ENCODE measurements around the gene CMTM2. TPM values are rescaled to one million over a fixed set of nuclear protein-coding genes. Genes with fewer than 3 reads are reported as not detected.
"Not testable (repeated sequence)": the region's sequence is repeated elsewhere in the genome, so short reads cannot be mapped to it uniquely, and the experiment has no call there.

CMTM2 gene
- total and polyA plus RNA-seq, 2 donors (not counting 1 experiment from before 2014, with no cell fraction given) = not detected

GRCh38 chr16:66592241-66592640 is 13.0 kb downstream of the CMTM2 start:
- H3K4me2 ChIP-seq (ENCODE audit: extremely low read depth, insufficient read depth, low read length) = no peak overlapping the region
- no peaks in the 10 kb centered on the region for H3K79me2 ChIP-seq (ENCODE audit: control insufficient read depth, insufficient read depth, low read length)
- no peak overlapping the region for H3K27ac ChIP-seq (ENCODE audit: insufficient read depth, low read length)
- H3K27me3 ChIP-seq (ENCODE audit: control insufficient read depth, insufficient read depth, low read length) = peaks cover 4% of the 10 kb centered on the region
- no peaks in the 10 kb centered on the region for H3K36me3 ChIP-seq (ENCODE audit: control insufficient read depth, insufficient read depth, low read length)
- H3K9ac ChIP-seq (ENCODE audit: insufficient read depth, low read length) = no peak overlapping the region
- TF ChIP-seq EZH2 (IDR thresholded peaks at IDR 0.05; ENCODE audit: low read length, missing control alignments) = no peak
- no peak for TF ChIP-seq CTCF (conservative IDR thresholded peaks at IDR 0.05 in 1 of 2, IDR thresholded peaks at IDR 0.05 in 1 of 2; ENCODE audit: low read depth in 1 of 2, low read length in 2 of 2)
- no peak for DNase-seq (ENCODE audit: low read depth in 2 of 2)
- H3K4me1 ChIP-seq (ENCODE audit: control insufficient read depth, extremely low read depth, insufficient read depth, low read length) = no peaks in the 10 kb centered on the region
- H3K9me3 ChIP-seq (ENCODE audit: control insufficient read depth, insufficient read depth, low read depth, low read length) = no peaks in the 10 kb centered on the region
- H2AFZ ChIP-seq (ENCODE audit: low read length) = no peak overlapping the region
- H4K20me1 ChIP-seq (ENCODE audit: control insufficient read depth, extremely low read depth, insufficient read depth, low read length) = no peaks in the 10 kb centered on the region
- no peak overlapping the region for H3K4me3 ChIP-seq (replicated peaks in 1 of 4; ENCODE audit: control extremely low read depth in 1 of 4, insufficient read depth in 1 of 4, low read depth in 3 of 4, low read length in 4 of 4)

- no peak overlapping the region for H3K27ac ChIP-seq (ENCODE audit: insufficient read depth, low read length)
- DNase-seq (ENCODE audit: low read depth in 2 of 2) = no peak
- no peaks in the 10 kb centered on the region for H3K79me2 ChIP-seq (ENCODE audit: control insufficient read depth, insufficient read depth, low read length)
- H3K4me1 ChIP-seq (ENCODE audit: control insufficient read depth, extremely low read depth, insufficient read depth, low read length) = no peaks in the 10 kb centered on the region
- H2AFZ ChIP-seq (ENCODE audit: low read length) = no peak overlapping the region
- no peaks in the 10 kb centered on the region for H3K36me3 ChIP-seq (ENCODE audit: control insufficient read depth, insufficient read depth, low read length)
- no peaks in the 10 kb centered on the region for H3K9me3 ChIP-seq (ENCODE audit: control insufficient read depth, insufficient read depth, low read depth, low read length)
- H3K4me3 ChIP-seq (replicated peaks in 1 of 4; ENCODE audit: control extremely low read depth in 1 of 4, insufficient read depth in 1 of 4, low read depth in 3 of 4, low read length in 4 of 4) = no peak overlapping the region
- no peak overlapping the region for H3K9ac ChIP-seq (ENCODE audit: insufficient read depth, low read length)
- peaks cover 4% of the 10 kb centered on the region for H3K27me3 ChIP-seq (ENCODE audit: control insufficient read depth, insufficient read depth, low read length)
- H4K20me1 ChIP-seq (ENCODE audit: control insufficient read depth, extremely low read depth, insufficient read depth, low read length) = no peaks in the 10 kb centered on the region
- no peak for TF ChIP-seq CTCF (conservative IDR thresholded peaks at IDR 0.05 in 1 of 2, IDR thresholded peaks at IDR 0.05 in 1 of 2; ENCODE audit: low read depth in 1 of 2, low read length in 2 of 2)
- no peak for TF ChIP-seq EZH2 (IDR thresholded peaks at IDR 0.05; ENCODE audit: low read length, missing control alignments)
- no peak overlapping the region for H3K4me2 ChIP-seq (ENCODE audit: extremely low read depth, insufficient read depth, low read length)
Measured at GRCh38 chr16:66592814-66593213, 13.6 kb downstream of the CMTM2 start.

DNA sequence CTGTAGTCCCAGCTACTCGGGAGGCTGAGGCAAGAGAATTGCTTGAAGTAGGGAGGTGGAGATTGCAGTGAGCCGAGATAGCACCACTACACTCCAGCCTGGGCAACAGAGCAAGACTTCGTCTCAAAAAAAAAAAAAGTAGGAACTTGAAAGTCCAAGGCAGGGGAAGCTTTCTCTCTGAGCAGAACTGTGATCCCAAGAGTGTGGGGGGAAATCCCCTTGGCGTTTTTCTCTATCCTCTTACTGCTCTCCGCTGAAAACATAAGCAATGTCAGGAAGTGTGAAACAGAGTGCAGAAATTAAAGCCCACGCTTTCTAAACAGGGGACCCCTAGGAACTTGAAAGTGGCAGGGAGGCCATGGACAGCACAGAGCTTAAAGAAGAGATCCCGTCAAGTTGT is 15.5 kb downstream of the CMTM2 start:
- no peak overlapping the region for H3K4me2 ChIP-seq (ENCODE audit: extremely low read depth, insufficient read depth, low read length)
- no peak overlapping the region for H3K9ac ChIP-seq (ENCODE audit: insufficient read depth, low read length)
- H3K79me2 ChIP-seq (ENCODE audit: control insufficient read depth, insufficient read depth, low read length) = no peaks in the 10 kb centered on the region
- H3K36me3 ChIP-seq (ENCODE audit: control insufficient read depth, insufficient read depth, low read length) = no peaks in the 10 kb centered on the region
- no peak for TF ChIP-seq EZH2 (IDR thresholded peaks at IDR 0.05; ENCODE audit: low read length, missing control alignments)
- TF ChIP-seq CTCF (conservative IDR thresholded peaks at IDR 0.05 in 1 of 2, IDR thresholded peaks at IDR 0.05 in 1 of 2; ENCODE audit: low read depth in 1 of 2, low read length in 2 of 2) = no peak
- H4K20me1 ChIP-seq (ENCODE audit: control insufficient read depth, extremely low read depth, insufficient read depth, low read length) = no peaks in the 10 kb centered on the region
- DNase-seq (ENCODE audit: low read depth in 2 of 2) = no peak
- no peaks in the 10 kb centered on the region for H3K9me3 ChIP-seq (ENCODE audit: control insufficient read depth, insufficient read depth, low read depth, low read length)
- no peak overlapping the region for H2AFZ ChIP-seq (ENCODE audit: low read length)
- H3K4me3 ChIP-seq (replicated peaks in 1 of 4; ENCODE audit: control extremely low read depth in 1 of 4, insufficient read depth in 1 of 4, low read depth in 3 of 4, low read length in 4 of 4) = no peak overlapping the region
- H3K27me3 ChIP-seq (ENCODE audit: control insufficient read depth, insufficient read depth, low read length) = peaks cover 6% of the 10 kb centered on the region
- no peaks in the 10 kb centered on the region for H3K4me1 ChIP-seq (ENCODE audit: control insufficient read depth, extremely low read depth, insufficient read depth, low read length)
- no peak overlapping the region for H3K27ac ChIP-seq (ENCODE audit: insufficient read depth, low read length)

DNA sequence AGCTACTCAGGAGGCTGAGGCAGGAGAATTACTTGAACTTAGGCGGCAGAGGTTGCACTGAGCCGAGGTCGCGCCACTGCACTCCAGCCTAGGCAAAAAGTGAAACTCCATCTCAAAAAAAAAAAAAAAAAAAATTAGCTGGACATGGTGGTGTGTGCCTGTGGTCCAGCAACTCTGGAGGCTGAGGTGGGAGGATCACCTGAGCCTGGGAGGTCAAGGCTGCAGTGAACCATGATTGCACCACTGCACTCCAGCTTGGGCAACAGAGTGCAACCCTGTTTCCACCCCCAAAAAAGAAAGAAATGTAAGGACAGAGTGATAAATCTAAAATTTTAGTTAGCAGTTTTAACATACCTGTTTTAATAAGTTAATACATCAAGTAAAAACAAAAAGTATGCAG is 17.3 kb downstream of the CMTM2 start:
- H3K4me2 ChIP-seq (ENCODE audit: extremely low read depth, insufficient read depth, low read length); H3K27me3 ChIP-seq (ENCODE audit: control insufficient read depth, insufficient read depth, low read length); H3K9ac ChIP-seq (ENCODE audit: insufficient read depth, low read length); H2AFZ ChIP-seq (ENCODE audit: low read length); H3K4me3 ChIP-seq (replicated peaks in 1 of 4; ENCODE audit: control extremely low read depth in 1 of 4, insufficient read depth in 1 of 4, low read depth in 3 of 4, low read length in 4 of 4); H4K20me1 ChIP-seq (ENCODE audit: control insufficient read depth, extremely low read depth, insufficient read depth, low read length); DNase-seq (ENCODE audit: low read depth in 2 of 2); H3K79me2 ChIP-seq (ENCODE audit: control insufficient read depth, insufficient read depth, low read length); H3K4me1 ChIP-seq (ENCODE audit: control insufficient read depth, extremely low read depth, insufficient read depth, low read length); H3K9me3 ChIP-seq (ENCODE audit: control insufficient read depth, insufficient read depth, low read depth, low read length); H3K36me3 ChIP-seq (ENCODE audit: control insufficient read depth, insufficient read depth, low read length); H3K27ac ChIP-seq (ENCODE audit: insufficient read depth, low read length): not testable (repeated sequence)

Measured in fibroblast of lung (primary cell).